ENCODE measurements around the gene SYDE2.
"Not testable (repeated sequence)": the region's sequence is repeated elsewhere in the genome, so short reads cannot be mapped to it uniquely, and the experiment has no call there.

The SYDE2 gene

DNA sequence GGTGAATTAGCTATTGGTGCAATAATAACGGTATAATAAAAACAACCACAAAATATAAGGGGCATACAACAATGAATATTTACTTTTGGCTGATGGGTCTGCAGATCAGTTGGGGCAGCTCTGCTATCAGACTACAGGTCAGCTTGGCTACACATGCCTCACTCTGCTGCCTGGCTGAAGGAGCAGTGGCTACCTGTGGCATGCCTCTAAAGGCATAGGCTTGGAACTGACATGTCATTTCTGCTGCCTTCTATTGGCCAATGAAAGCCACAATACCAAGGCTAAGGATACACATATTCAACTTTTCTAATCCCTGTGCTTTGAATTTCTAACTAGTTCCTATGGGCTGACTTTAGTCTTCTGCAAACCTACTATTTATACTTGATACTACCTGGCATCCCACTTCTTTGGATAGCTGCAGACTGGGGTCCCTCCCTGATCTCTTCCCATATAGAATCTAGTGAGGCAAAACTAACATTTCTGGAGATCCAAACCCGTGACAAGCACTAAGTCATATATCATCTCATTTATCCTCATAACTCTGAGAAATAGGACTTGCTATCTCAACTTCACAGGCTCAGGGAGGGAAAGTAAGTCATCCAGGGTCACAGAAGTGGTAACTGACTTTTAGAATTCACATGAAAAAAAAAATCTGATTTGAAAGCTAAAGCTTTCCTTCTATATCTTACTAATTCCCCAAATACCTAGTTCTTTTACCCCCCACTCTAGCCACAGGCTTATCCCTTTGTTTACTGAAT lies 19.2 kb upstream of the SYDE2 start:
- no peak for DNase-seq (ENCODE audit: low read depth in 2 of 3, low spot score in 2 of 3)

- no peak for DNase-seq (ENCODE audit: low read depth in 2 of 3, low spot score in 2 of 3)
Measured at GRCh38 chr1:85216697-85217096, 15.9 kb upstream of the SYDE2 start.

GRCh38 chr1:85214654-85215053 lies 13.8 kb upstream of the SYDE2 start:
- no peak for DNase-seq (ENCODE audit: low read depth in 2 of 3, low spot score in 2 of 3)

DNA sequence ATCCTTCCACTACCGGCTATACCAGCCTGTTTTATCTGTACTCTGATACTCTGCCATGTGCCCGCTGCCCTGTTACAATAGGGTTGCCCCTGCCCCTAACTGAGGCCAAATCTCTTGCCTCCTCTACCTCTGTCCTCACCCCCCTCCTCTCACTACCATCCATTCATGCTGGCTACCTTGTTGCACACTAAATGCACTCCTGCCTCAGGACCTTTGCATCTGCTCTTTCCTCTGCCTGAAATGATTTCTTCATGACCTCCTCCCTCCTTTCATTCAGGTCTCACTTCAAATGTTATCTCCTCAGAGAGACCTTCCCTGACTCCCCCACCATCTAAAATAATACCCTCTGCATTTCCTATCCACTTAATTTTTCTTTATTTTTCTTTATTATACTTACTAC lies 7.7 kb upstream of the SYDE2 start:
- no peak for DNase-seq (ENCODE audit: low read depth in 2 of 3, low spot score in 2 of 3)

GRCh38 chr1:85203573-85204171 lies 2.9 kb upstream of the SYDE2 start:
- no peak for DNase-seq (ENCODE audit: low read depth in 2 of 3, low spot score in 2 of 3)

GRCh38 chr1:85202864-85203255 lies 2.0 kb upstream of the SYDE2 start:
- no peak for DNase-seq (ENCODE audit: low read depth in 2 of 3, low spot score in 2 of 3)

DNA sequence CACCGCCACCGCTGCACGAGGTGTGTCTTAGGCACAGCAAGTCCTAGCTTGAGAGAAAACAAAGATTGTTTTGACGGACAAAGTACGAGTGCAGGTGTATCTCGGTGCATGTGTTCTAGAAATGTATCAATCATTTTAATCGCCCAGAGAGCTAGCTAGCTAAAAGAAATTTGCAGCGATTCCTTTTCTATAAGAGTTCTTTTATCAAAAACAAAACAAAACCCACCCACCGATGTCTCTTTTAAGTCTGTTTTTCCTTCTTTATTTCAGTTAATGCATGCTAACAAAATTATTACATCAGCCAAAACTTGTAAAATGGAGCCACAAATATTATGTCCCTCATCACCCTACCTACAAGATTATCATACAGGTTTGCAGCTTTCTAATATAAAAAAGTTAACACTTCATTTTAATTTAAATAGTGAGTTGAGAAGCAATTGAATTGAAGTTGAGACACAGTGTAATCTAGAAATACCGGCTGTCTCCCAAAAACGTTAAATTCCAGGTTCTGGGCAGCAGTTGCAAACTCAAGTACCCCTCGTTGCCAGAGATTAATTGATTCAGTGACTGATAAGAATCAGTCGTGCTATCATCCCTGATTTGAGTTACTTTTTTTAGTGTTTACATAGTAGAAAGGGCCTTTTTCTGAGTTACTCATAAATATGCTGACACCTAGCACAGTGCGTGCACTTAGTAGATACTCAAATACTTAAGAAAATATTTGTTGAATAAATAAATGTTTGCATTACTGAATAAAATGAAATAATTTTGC lies 1.5 kb upstream of the SYDE2 start:
- no peak for DNase-seq (ENCODE audit: low read depth in 2 of 3, low spot score in 2 of 3)

DNA sequence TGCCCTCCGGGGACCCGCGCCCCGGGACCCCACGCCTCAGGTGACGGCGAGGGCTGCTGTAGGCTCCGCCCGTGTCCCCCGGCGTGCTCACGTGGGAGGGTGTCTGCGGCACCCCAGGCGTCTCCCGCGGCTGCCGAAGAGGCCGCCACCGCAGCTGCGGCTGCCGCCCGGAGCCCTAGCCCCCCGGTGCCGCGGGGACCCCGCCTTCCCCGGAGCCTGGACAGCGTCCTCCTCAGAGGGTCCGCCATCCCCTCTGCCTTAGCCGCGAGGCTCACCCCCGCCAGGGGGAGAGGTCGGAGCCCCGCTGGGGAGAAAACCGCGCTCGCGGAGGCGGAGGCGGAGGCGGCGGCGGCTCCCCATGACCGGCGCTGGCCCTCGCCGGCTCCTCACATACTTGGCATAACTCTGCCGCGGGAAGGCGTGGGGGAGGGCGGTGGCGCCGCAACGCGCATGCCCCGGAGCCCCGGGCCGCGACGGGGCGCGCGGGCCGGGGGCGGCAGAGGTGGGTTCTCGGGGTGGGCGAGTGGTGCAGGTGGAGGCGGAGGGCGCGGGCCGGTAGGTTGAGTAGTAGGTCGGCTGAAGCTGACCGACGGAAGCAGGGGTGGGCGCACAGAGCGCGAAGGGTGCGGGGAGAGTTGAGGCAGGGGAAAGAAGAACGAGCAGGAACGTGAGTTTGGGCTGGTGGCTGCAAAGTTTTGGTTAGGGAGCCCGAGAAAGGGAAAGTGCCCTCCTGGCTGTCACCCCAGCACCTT lies 700 bp upstream of the SYDE2 start:
- DNase-seq (ENCODE audit: low read depth in 2 of 3, low spot score in 2 of 3): peak; percentile 9 to 27 (median 11)

GRCh38 chr1:85199667-85200462 lies 951 bp downstream of the SYDE2 start:
- DNase-seq (ENCODE audit: low read depth in 2 of 3, low spot score in 2 of 3): no peak

GRCh38 chr1:85198864-85199263 lies 2.0 kb downstream of the SYDE2 start:
- DNase-seq (ENCODE audit: low read depth in 2 of 3, low spot score in 2 of 3): no peak

DNA sequence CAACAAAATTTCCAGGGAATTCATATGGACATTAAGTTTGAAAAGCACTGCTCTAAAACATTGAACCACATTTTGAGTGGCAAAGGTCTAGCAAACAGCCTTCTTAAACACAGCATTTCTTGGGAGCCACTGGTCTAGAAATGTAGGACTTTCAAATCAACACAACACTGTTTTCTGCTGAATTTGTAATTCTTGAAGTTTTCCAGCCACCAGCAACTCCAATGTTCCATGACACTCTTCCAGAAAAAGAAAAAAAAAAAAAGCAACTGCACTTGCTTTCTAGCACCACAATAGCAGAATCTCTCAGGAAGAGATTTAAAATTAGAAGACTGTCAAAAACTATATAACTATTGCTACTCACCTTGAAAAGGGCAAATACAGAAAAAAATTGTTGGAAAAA lies 4.5 kb downstream of the SYDE2 start:
- DNase-seq (ENCODE audit: low read depth in 2 of 3, low spot score in 2 of 3): no peak

DNA sequence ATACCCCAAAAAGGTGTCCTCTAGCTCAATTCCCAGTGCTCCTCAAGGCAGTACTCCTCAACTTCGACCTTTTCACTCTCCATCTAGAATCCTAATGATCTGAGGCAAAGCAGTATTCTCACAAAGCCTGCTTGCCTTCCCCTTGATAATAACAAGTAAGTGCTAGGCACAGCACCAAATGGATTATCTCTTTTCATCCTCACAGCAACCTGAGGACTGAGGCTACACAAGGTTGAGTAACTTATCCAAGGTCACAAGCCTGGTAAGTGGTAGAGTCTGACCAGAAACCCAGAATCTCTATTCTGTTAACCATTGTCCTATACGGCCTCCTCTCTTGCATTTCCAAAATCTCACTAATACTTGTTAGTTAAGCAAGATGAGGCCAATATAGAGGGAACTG lies 5.1 kb downstream of the SYDE2 start:
- no peak for DNase-seq (ENCODE audit: low read depth in 2 of 3, low spot score in 2 of 3)

- not testable (repeated sequence) for DNase-seq (ENCODE audit: low read depth in 2 of 3, low spot score in 2 of 3)
Measured at GRCh38 chr1:85192129-85192528, 8.7 kb downstream of the SYDE2 start.

DNA sequence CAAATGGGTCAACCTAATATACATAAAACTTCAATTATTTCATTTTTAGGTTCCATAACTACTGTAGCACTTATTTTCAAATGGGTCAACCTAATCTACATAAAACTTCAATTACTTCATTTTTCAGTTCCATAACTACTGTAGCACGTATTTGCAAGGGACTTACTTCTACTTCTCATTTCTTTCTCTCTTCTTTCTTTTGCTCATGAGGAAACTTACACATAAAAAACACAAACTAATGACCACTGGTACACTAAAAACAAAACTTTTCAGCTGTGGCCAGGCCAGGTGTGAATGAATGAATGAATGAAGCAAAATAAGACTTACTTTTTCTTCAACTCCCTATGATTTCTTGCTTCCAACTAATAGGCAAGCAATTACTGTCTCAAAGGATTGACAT lies 11.7 kb downstream of the SYDE2 start:
- DNase-seq (ENCODE audit: low read depth in 2 of 3, low spot score in 2 of 3): no peak

GRCh38 chr1:85188530-85188929 lies 12.3 kb downstream of the SYDE2 start:
- DNase-seq (ENCODE audit: low read depth in 2 of 3, low spot score in 2 of 3): no peak

- not testable (repeated sequence) for DNase-seq (ENCODE audit: low read depth in 2 of 3, low spot score in 2 of 3)
Measured at GRCh38 chr1:85187021-85187420, 13.8 kb downstream of the SYDE2 start.

GRCh38 chr1:85184245-85184644 lies 16.6 kb downstream of the SYDE2 start:
- DNase-seq (ENCODE audit: low read depth in 2 of 3, low spot score in 2 of 3): no peak

DNA sequence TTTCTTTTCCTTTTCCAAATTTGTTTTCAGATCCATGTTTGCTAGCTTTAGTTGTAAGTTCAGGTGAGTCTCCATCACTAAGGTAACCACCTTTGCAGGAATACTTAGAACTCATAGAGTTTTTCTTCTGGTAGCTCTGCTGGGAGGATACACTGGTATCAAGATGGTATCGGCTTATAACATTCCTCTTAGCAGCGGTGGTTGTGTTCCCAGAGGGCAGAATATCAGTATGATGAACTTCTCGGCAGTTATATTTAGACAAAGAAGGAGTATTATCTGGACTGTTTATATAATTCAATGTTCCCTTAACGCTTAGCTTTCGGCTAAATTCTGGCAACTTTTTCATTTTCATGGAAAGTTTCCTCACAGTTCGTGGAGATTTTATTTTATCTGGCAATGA lies 18.1 kb downstream of the SYDE2 start:
- DNase-seq (ENCODE audit: low read depth in 2 of 3, low spot score in 2 of 3): no peak

DNA sequence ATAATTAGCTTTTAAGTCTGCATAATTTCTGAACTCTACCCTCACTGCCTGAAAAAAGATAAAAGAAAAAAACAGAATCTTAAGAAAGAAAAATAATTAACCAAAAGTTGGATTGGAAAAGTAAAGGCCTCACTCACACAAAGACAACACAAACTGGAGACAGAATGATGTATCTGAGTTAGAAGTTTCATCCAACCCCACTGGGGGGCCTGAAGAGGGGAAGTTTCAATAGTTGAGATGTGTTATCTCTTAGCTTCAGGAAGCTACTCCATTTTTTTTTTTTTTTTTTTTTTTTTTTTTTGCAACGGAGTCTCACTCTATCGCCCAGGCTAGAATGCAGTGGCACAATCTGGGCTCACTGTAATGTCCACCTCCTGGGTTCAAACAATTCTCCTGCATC lies 19.9 kb downstream of the SYDE2 start:
- no peak for DNase-seq (ENCODE audit: low read depth in 2 of 3, low spot score in 2 of 3)

GRCh38 chr1:85179522-85179921 lies 21.3 kb downstream of the SYDE2 start:
- DNase-seq (ENCODE audit: low read depth in 2 of 3, low spot score in 2 of 3): no peak

DNA sequence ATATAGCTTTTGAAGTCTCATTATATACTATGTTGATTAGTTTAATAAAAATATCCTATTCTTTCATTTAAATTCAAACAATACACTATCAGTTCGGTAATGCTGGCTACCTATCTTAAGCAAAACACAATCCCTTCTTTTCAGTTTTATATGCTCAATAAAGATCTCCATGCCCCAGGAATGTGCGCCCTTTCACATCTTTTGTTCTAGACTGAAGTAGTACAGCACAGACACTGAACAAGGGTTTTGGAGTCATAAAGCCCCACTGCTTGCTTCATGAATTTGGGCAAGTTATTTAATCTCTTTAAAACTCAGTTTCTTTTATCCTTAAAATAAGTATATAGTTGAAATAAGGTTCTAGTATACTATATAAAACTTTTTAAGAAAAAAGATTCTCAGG lies 22.4 kb downstream of the SYDE2 start:
- DNase-seq (ENCODE audit: low read depth in 2 of 3, low spot score in 2 of 3): no peak

Data from activated CD8-positive, alpha-beta memory T cell treated with anti-CD3 and anti-CD28 coated beads for 48 hours (primary cell).